Immature natural killer cell (primary cell): Measurements from ENCODE around the gene CCM2. TPM values are rescaled to one million over a fixed set of nuclear protein-coding genes. Genes with fewer than 3 reads are reported as not detected.
A peak's percentile ranks its signal among the peaks of the same experiment; 100 is the strongest.
"Not testable (repeated sequence)": the region's sequence is repeated elsewhere in the genome, so short reads cannot be mapped to it uniquely, and the experiment has no call there.

ENCODE experiments used
- DNase-seq, 3 donors: peaks; one replicate each; pipeline ENCODE4 v3.0.0; 2022; ENCODE audit warnings: mixed read lengths in 1 of 3
- H3K27ac Mint-ChIP-seq, 6 donors: one replicate each; pipeline ENCODE4 v1.8.0; 2020; ENCODE audit warnings: mixed read lengths in 6 of 6, mild to moderate bottlenecking in 5 of 6, inconsistent platforms in 4 of 6, moderate library complexity in 3 of 6
- H3K27me3 Mint-ChIP-seq, 3 donors: one replicate each; pipeline ENCODE4 v1.8.0; 2020 to 2021; ENCODE audit warnings: low read depth in 3 of 3, mild to moderate bottlenecking in 3 of 3, mixed read lengths in 3 of 3, moderate library complexity in 3 of 3, inconsistent platforms in 1 of 3
- H3K36me3 Mint-ChIP-seq, 3 donors: one replicate each; pipeline ENCODE4 v1.8.0; 2020; ENCODE audit warnings: mixed read lengths in 3 of 3, inconsistent platforms in 2 of 3, mild to moderate bottlenecking in 2 of 3
- H3K4me1 Mint-ChIP-seq, 2 donors: one replicate each; pipeline ENCODE4 v1.8.0; 2020; ENCODE audit warnings: inconsistent platforms in 2 of 2, mild to moderate bottlenecking in 2 of 2, mixed read lengths in 2 of 2, moderate library complexity in 1 of 2
- H3K4me3 Mint-ChIP-seq, 5 donors: one replicate each; pipeline ENCODE4 v1.8.0; 2020; ENCODE audit warnings: mild to moderate bottlenecking in 5 of 5, mixed read lengths in 5 of 5, inconsistent platforms in 3 of 5, moderate library complexity in 3 of 5
- H3K9me3 Mint-ChIP-seq, 6 donors: one replicate each; pipeline ENCODE4 v1.8.0; 2020; ENCODE audit warnings: mild to moderate bottlenecking in 6 of 6, mixed read lengths in 6 of 6, inconsistent platforms in 4 of 6, moderate library complexity in 3 of 6
- polyA plus RNA-seq, 3 donors: library from polyadenylated mRNA; unstranded; fragments of 300-500 nt; fragmentation: Illumina TruSeq; gene quantifications; one replicate each; pipeline ENCODE4 v1.2.3, GENCODE V29; 2021

Gene CCM2
- polyA plus RNA-seq, 3 donors from 2014 or later = 60.4 to 120 (median 103) TPM

DNA sequence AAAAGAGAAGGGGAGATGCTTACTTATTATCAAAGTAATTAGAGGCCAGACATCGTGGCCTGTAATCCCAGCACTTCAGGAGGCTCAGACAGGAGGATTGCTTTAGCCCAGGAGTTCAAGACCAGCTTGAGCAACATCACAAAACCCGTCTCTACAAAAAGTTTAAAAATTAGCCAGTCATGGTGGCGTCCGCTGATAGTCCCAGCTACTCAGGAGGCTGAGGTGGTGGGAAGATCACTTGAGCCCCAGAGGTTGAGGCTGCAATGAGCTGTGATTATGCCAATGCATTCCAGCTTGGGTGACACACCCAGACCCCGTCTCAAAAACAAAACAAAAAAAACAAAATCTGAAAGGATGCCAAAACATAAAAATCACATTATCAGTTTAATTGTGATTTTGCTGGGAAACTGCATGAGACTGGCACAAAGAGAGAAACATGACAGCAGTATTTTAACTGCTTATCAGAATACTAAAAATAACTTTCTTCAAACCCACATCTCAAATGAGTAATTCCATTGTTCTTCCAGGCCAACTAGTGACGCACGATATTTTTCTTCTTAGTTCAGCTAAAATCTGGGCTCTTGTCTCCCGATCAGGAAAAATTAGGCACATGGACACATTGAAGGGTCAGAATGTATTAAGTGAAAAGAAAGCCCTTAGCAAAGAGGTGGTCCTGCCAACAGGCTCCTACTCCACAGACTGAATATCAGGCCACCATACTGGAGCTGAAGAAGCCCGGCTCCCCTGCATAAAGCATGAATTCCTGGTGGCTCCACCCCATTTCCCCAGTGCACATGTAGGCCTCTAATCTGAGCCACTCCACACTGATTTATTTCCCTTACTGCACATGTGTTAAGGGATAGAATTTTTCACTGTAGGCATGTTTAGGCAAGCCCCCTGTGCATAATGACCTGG lies 9.6 kb upstream of the CCM2 start:
- Mint-ChIP-seq H3K9me3 (no peaks in the 10 kb centered on the region), H3K4me3 (no peak overlapping the region), H3K36me3 (peaks cover 7 to 11% (median 8%) of the 10 kb centered on the region in 3 donors), H3K4me1 (peaks cover 23 to 30% of the 10 kb centered on the region in 2 donors), H3K27ac (peak overlapping the region in 1 of 6 donors; percentile 40), H3K27me3 (peaks cover 0 to 8% (median 7%) of the 10 kb centered on the region in 3 donors)
- no peak for DNase-seq

DNA sequence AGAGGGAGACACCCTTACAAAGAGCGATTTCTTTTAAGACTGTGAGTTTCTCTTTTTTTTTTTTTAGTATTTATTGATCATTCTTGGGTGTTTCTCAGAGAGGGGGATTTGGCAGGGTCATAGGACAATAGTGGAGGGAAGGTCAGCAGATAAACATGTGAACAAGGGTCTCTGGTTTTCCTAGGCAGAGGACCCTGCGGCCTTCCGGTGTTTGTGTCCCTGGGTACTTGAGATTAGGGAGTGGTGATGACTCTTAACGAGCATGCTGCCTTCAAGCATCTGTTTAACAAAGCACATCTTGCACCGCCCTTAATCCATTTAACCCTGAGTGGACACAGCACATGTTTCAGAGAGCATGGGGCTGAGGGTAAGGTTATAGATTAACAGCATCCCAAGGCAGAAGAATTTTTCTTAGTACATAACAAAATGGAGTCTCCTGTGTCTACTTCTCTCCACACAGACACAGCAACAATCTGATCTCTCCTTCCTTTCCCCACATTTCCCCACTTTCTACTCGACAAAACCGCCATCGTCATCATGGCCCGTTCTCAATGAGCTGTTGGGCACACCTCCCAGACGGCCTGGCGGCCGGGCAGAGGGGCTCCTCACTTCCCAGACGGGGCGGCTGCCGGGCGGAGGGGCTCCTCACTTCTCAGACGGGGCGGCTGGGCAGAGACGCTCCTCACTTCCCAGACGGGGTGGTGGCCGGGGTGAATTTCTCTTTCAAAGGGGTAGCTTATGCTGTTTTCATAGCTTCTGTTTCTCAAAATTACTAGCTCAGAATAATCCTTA lies 7.8 kb upstream of the CCM2 start:
- not testable (repeated sequence) for H3K36me3 Mint-ChIP-seq, H3K27me3 Mint-ChIP-seq, H3K4me3 Mint-ChIP-seq, DNase-seq, H3K9me3 Mint-ChIP-seq
- Mint-ChIP-seq H3K27ac (peak overlapping the region in 1 of 6 donors; percentile 20), H3K4me1 (peaks cover 8 to 14% of the 10 kb centered on the region in 2 donors)

DNA sequence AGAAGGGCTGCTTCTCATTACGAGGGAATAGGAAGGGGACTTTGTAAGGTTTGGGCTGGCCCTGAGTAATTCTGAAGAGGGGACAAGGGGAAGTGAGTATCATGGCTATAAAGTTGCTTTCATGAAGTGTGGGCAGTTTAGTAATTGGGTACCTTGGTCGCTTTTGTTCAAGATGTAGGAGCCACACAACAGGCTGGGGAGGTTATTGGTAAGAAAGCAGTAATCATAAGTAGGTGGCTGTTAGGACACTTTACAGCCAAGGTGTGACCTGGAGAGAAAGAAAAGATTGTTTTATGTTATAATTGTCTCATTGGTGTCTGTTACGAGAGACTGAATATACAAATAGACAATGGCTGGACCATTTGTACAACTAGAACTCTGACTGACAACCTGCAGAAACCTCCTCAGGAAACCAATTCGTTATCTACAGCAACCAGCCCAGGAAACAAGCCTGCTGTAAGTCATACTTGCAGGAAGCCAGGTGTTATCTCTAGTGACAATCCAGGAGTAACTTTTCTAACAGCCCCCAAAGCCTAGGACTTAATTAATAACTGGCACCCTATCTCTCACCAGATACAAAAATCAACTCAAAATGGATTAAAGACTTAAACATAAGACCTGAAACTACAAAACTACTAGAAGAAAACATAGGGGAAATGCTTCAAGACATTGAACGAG lies 5.0 kb upstream of the CCM2 start:
- Mint-ChIP-seq H3K27ac (peak overlapping the region in 3 of 6 donors; percentile 9 to 60 (median 50)), H3K36me3 (peaks cover 0 to 5% (median 5%) of the 10 kb centered on the region in 3 donors), H3K4me3 (no peak overlapping the region), H3K4me1 (peaks cover 19 to 22% of the 10 kb centered on the region in 2 donors), H3K9me3 (no peaks in the 10 kb centered on the region), H3K27me3 (peaks cover 4 to 6% (median 4%) of the 10 kb centered on the region in 3 donors)
- no peak for DNase-seq

DNA sequence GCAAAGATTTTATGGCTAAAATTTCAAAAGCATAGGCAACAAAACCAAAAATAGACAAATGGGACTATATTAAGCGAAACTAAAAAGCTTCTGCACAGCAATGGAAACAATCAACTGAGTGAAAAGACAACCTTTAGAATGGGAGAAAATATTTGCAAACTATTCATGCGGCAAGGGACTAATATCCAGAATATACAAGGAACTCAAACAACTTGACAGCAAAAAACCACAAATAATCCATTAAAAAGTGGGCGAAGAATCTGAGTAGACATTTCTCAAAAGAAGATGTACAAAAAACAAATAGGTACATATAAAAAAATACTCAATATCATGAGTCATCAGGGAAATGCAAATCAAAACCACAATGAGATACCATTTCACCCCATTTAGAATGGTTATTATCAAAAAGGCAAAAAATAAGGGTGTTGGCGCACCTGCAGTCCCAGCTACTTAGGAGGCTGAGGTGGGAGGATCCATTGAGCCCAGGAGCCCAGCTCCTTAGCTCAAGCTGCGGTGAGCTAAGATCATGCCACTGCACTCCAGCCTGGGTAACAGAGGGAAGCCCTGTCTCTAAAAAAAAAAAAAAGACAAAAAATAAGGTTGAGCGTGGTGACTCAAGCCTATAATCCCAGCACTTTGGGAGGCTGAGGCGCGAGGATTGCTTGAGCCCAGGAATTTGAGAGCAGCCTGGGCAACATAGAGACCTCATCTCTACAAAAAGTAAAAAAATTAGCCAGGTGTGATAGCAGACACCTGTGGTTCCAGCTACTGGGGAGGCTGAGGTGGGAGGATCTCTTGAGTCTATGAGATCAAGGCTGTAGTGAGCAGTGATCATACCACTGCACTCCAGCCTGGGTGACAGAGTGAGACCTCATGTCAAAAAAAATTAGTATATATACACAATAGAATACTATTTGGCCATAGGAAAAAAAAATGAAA lies 4.2 kb upstream of the CCM2 start:
- H3K9me3 Mint-ChIP-seq = no peaks in the 10 kb centered on the region
- peak overlapping the region in 1 of 5 donors; percentile 12 for H3K4me3 Mint-ChIP-seq

DNA sequence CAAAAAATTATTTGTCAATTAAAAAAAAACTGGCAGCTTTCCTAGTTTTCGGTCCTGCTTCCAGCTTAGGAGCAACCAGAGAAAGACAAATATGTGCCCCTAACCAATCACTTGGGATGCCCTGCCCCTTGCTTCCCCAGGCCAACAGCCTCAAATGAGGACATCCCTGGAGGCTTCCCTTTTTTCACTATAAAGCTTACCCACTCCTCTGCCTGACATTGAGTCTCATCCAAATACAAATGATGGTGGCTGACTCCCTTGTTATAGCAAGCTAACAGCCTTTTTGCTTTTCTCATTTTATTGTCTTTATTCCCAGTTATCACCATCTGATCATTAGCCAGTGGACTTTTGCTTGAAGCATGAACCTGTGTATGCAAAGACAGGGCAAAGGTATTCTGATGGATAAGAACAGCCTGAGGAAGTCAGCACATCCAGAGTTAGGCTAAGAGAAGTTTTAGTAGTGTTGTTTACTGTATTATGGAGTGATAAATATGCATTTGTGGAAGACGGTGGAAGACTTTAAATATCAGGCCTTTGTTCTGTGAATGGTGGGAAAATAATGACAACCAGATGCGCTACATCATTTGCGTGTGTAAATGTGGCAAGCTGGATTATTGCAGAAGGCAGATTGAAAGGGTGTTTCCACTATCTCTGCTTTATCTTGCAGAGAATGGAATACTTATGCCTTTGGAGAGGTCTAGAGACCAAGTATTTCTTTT lies 1.7 kb upstream of the CCM2 start:
- Mint-ChIP-seq H3K36me3 (no peaks in the 10 kb centered on the region), H3K27me3 (peaks cover 4 to 8% (median 6%) of the 10 kb centered on the region in 3 donors), H3K4me1 (peaks cover 33 to 39% of the 10 kb centered on the region in 2 donors), H3K4me3 (peak overlapping the region; percentile 96 to 100 (median 98)), H3K27ac (peak overlapping the region; percentile 68 to 99 (median 94)), H3K9me3 (no peaks in the 10 kb centered on the region)
- DNase-seq = no peak

More for the DNA sequence above, 4.2 kb upstream of the CCM2 start:
- peaks cover 0 to 5% (median 5%) of the 10 kb centered on the region in 3 donors for H3K36me3 Mint-ChIP-seq
- H3K4me1 Mint-ChIP-seq = peaks cover 19 to 24% of the 10 kb centered on the region in 2 donors
- peak overlapping the region in 1 of 6 donors; percentile 9 for H3K27ac Mint-ChIP-seq
- peaks cover 4 to 8% (median 6%) of the 10 kb centered on the region in 3 donors for H3K27me3 Mint-ChIP-seq
- DNase-seq = no peak

DNA sequence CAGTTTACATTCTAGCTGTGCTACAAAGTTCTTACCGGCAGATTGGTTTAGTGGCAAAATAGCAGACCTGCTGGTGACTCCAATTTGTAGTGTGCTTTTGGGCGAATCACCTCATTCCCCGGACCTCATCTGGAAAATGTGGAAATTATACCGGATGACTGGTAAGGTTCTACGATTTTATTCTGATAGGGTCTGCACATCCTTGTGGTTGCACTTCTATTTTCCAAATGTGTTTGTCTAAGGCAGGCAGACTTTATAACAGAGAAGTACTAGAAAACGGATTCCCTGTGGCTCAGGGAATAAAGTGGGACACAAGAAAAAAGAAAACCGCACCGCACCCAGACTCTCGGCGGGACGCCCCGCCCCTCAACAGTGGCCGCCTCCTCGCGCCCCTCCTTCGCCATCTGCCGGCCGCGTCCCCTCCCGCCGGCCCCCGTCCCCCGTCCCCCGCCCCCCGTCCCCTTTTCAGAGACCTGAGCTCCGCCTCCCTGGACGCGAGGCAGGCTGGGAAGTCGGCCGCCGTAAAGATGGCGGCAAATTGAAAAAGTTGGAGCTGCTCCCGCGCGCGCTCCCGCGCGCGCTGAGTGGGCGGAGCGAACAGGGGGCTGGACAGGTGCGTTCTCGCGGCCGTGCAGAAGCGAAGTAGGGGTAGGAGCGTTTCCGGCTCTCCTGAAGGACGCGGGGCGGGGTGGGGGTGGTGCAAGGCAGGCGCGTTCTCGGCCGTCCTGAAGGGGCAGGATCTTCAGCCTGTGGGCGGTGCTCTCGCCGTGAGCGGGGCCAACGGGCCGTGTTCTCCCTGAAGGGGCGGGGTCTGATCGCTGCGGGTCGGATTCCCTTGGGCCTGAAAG lies 532 bp upstream of the CCM2 start:
- Mint-ChIP-seq H3K4me1 (peaks cover 35 to 45% of the 10 kb centered on the region in 2 donors), H3K27me3 (peaks cover 4 to 8% (median 6%) of the 10 kb centered on the region in 3 donors), H3K36me3 (no peaks in the 10 kb centered on the region), H3K27ac (peak overlapping the region; percentile 89 to 99 (median 96)), H3K4me3 (peak overlapping the region; percentile 96 to 100 (median 98)), H3K9me3 (no peaks in the 10 kb centered on the region)
- DNase-seq = peak; percentile 98 to 99 (median 98)

DNA sequence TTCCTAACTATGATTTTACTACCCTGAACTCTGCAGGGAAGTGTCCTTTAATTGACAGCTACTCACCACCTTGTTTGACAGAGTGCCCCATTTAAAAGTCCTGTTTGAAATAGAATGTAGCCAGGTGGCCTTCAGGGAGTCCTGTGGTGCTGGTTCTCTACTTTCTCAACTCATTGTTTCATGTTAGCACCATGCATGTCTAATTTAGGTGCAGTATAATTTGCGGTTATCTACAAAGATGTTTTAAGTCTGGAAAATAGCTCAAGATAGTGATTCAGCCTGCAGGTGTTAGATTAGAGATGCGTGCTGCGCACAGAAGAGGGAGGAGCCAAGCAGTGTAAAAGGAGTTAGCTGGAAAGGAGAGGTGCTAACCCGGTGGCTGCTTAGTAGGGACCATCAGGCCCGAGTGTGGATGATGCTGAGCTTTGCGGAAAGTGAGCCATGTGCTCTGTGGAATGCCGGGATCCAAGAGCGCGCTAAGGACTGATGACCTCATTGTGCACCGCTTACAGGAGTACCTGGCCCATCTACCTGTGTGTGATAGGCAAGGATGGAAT lies 1.2 kb downstream of the CCM2 start:
- DNase-seq = peak; percentile 31 to 45 (median 32)
- Mint-ChIP-seq H3K27me3 (peaks cover 4 to 8% (median 5%) of the 10 kb centered on the region in 3 donors), H3K9me3 (no peaks in the 10 kb centered on the region), H3K36me3 (peaks cover 0 to 6% (median 0%) of the 10 kb centered on the region in 3 donors), H3K4me3 (peak overlapping the region; percentile 92 to 99 (median 92)), H3K4me1 (peaks cover 39 to 50% of the 10 kb centered on the region in 2 donors), H3K27ac (peak overlapping the region; percentile 78 to 95 (median 92))

DNA sequence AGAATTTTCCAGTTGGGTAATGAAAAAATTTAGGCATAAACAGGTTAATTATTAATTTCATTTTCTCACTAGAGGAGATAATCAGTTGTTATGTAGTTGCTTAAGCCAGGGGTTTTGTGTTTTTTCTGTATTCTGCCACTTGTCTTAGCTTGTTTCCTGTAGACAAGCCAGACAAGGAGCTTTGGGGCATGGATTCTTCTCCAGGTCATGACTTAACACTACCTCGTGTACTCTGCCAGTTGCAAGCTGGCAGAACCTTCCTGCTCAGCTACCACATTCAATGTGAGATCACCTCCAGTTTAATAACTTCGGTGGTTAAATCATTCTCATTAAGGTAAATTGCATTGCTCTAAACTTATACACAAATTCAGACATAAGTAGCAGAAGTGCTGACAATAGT lies 1.8 kb downstream of the CCM2 start:
- Mint-ChIP-seq H3K27me3 (peaks cover 4 to 8% (median 5%) of the 10 kb centered on the region in 3 donors), H3K27ac (peak overlapping the region; percentile 12 to 95 (median 92)), H3K4me1 (peaks cover 45 to 53% of the 10 kb centered on the region in 2 donors), H3K4me3 (peak overlapping the region in 4 of 5 donors; percentile 35 to 99 (median 68)), H3K36me3 (peaks cover 0 to 6% (median 0%) of the 10 kb centered on the region in 3 donors), H3K9me3 (no peaks in the 10 kb centered on the region)
- no peak for DNase-seq

DNA sequence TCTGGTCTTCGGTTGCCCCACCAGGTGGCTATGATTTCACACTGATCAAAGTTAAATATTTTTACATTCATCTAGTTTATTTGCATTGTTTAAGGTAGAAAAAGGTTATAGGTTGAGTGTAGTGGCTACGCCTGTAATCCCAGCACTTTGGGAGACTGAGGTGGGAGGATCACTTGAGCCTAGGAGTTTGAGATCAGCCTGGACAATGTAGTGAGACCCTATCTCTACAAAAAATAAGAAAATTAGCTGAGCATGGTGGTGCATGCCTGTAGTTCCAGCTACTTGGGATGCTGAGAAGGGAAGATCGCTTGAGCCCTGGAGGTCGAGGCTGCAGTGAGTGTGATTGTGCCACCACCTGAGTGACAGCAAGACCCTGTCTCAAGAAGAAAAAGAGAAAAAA lies 3.8 kb downstream of the CCM2 start:
- Mint-ChIP-seq H3K4me1 (peaks cover 59 to 66% of the 10 kb centered on the region in 2 donors), H3K4me3 (no peak overlapping the region), H3K9me3 (no peaks in the 10 kb centered on the region), H3K27me3 (peaks cover 9 to 20% (median 10%) of the 10 kb centered on the region in 3 donors), H3K27ac (peak overlapping the region in 3 of 6 donors; percentile 21 to 39 (median 31)), H3K36me3 (peaks cover 0 to 6% (median 0%) of the 10 kb centered on the region in 3 donors)
- DNase-seq = no peak

DNA sequence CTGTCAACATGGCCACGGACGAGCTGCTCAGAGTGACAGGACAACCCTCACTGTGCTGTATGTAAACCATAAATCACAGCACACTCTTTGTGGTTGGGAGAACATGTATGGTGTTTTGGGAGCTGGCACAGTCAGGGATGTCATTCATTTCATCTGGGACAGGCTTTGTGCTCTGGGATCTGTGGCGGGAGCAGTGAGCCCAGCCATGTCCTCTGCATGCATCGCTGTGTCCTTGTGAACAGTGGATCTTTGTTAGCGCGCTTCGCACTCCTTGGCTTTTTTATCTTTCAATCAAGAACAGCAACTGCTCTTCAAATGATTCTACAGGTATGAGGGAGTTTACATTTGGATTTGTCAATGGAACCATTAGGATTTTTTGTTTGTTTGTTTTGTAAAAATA lies 7.1 kb downstream of the CCM2 start:
- DNase-seq = no peak
- Mint-ChIP-seq H3K9me3 (no peaks in the 10 kb centered on the region), H3K36me3 (peaks cover 0 to 6% (median 3%) of the 10 kb centered on the region in 3 donors), H3K27me3 (peaks cover 5 to 14% (median 6%) of the 10 kb centered on the region in 3 donors), H3K4me1 (peaks cover 52 to 57% of the 10 kb centered on the region in 2 donors), H3K27ac (peak overlapping the region in 3 of 6 donors; percentile 2 to 88 (median 67)), H3K4me3 (peak overlapping the region in 4 of 5 donors; percentile 60 to 74 (median 62))
